Calu3 (cell line): Measurements from ENCODE around the gene DYNLT2B. TPM values are rescaled to one million over a fixed set of nuclear protein-coding genes. Genes with fewer than 3 reads are reported as not detected.
A peak's percentile ranks its signal among the peaks of the same experiment; 100 is the strongest.
"Not testable (repeated sequence)": the region's sequence is repeated elsewhere in the genome, so short reads cannot be mapped to it uniquely, and the experiment has no call there.

Source experiments
- Bru-seq: library from RNA; stranded (reverse); fragments of 400-500 nt; gene quantifications from one replicate; lab custom pipeline; 2021; lab: Mats Ljungman, UMichigan
- BruChase-seq, 2 experiments: library from RNA; stranded (reverse); fragments of 400-500 nt; gene quantifications; one replicate each; lab custom pipeline; 2021; lab: Mats Ljungman, UMichigan
- BruUV-seq: library from RNA; stranded (reverse); fragments of 400-500 nt; replicated peaks from 2 replicates; lab custom pipeline; 2021; lab: Mats Ljungman, UMichigan
- CTCF ChIA-PET: fragments of 300-600 bp; sonication (Branson Sonifier 250); formaldehyde crosslinking; loops from one replicate; lab custom pipeline; 2022; ENCODE audit warnings: antibody characterized with exemption; lab: Charles Lee
- DNase-seq: peaks from one replicate; pipeline ENCODE4 v3.0.0; 2022
- H3K27ac Mint-ChIP-seq: one replicate; pipeline ENCODE4 v1.8.0; 2022; ENCODE audit warnings: mixed read lengths; ENCODE audit not compliant: unreplicated experiment
- H3K27me3 Mint-ChIP-seq: one replicate; pipeline ENCODE4 v1.8.0; 2022; ENCODE audit warnings: mixed read lengths; ENCODE audit not compliant: unreplicated experiment
- H3K36me3 Mint-ChIP-seq: one replicate; pipeline ENCODE4 v1.8.0; 2022; ENCODE audit warnings: mild to moderate bottlenecking, moderate library complexity, mixed read lengths; ENCODE audit not compliant: insufficient read depth, unreplicated experiment
- H3K4me1 Mint-ChIP-seq: one replicate; pipeline ENCODE4 v1.8.0; 2022; ENCODE audit warnings: mild to moderate bottlenecking, low read depth, mixed read lengths; ENCODE audit not compliant: unreplicated experiment
- H3K4me3 Mint-ChIP-seq: one replicate; pipeline ENCODE4 v1.8.0; 2022; ENCODE audit warnings: mild to moderate bottlenecking, low read depth, moderate library complexity, mixed read lengths; ENCODE audit not compliant: unreplicated experiment
- H3K9me3 Mint-ChIP-seq: one replicate; pipeline ENCODE4 v1.8.0; 2022; ENCODE audit warnings: low read depth, mixed read lengths; ENCODE audit not compliant: unreplicated experiment
- intact Hi-C: fragments of 100-400 bp; cut with micrococcal nuclease; formaldehyde crosslinking; loops from one replicate; pipeline ENCODE4 v1.10.0; 2022; ENCODE audit not compliant: unreplicated experiment
- long read RNA-seq: library from polyadenylated mRNA; stranded (forward); transcript quantifications from one replicate; pipeline ENCODE4 v2.0.0, GENCODE V29; 2022
- total RNA-seq: library from RNA; stranded (reverse); gene quantifications from 2 replicates; pipeline ENCODE4 v1.2.3, GENCODE V29; 2022
- TF ChIP-seq, protein P1 (sequence below): fragments of 200-600 bp; IDR thresholded peaks from one replicate; pipeline ENCODE4 v1.8.0; 2022; ENCODE audit warnings: antibody characterized with exemption; ENCODE audit not compliant: unreplicated experiment

The DYNLT2B gene
- 7.8 and 10.8 TPM in 2 replicates for total RNA-seq
- percentile 53 among the genes with signal in this experiment for Bru-seq, nascent RNA
- percentile 75 among the genes with signal in this experiment for BruChase-seq, experiment 1, labeled RNA remaining after a 6-hour chase
- BruChase-seq, experiment 2, labeled RNA remaining after a 2-hour chase, result percentile 64 among the genes with signal in this experiment
- long read RNA-seq, transcript TCTEX1D2-201 (5 exons, 673 nt), result major isoform, 19 of 23 reads
- long read RNA-seq, partial matches to known transcripts, result 0 of 23 reads
- long read RNA-seq, other reads (novel, unspliced or antisense), result 2 of 23 reads

DNA sequence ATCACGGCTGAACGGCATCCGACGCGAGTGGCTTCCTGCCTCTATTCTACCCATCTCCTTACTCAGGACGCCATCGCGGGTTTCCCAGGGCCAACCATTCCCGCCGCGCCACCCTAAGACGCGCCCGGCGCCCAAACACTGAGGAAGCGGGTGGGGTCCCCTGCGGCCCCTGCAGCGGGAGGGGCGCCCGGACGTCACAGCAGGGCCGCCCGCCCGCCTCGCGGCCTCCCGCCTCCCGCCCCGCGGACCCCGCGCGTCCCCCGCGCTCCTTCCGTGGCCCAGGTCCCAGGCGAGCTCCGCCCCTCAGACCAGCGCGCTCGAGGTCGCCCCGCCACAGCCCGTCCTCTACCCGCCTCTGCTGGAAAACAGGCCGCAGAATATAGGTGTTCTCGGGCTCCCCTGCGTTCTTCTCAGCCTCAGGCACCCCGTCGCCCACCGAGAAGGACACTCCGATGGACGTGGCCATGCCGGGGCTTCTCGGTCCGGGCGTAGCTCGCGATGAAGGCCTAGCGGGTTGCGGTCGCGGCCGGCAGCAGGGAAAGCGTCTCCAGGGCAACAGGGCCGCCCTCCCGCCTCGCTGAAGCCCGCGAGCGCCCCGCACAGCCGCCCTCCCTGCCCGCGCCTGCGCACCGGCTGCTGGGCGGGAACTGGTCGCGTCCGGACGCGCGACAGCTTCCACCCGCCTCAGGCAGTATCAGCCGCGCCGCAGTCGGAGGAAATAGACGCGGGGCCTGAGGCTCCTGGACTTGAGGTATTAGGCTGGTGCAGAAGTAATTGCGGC is at the start of gene DYNLT2B:
Gene DYNLT2B, minus strand, starts transcription at position 554 of the 781 bp plus-strand sequence. Its CDS starts 88 bp downstream, at position 466.
- intact Hi-C loops, result no loop called here
- Mint-ChIP-seq H3K27me3 (no peaks in the 10 kb centered on the region), H3K4me1 (peaks cover 9% of the 10 kb centered on the region), H3K9me3 (no peaks in the 10 kb centered on the region), H3K36me3 (peaks cover 24% of the 10 kb centered on the region), H3K27ac (peak within 1 kb of the TSS; percentile 75), H3K4me3 (peak within 1 kb of the TSS; percentile 91)
- CTCF ChIA-PET, result no interaction called here
- TF ChIP-seq, protein P1, sequence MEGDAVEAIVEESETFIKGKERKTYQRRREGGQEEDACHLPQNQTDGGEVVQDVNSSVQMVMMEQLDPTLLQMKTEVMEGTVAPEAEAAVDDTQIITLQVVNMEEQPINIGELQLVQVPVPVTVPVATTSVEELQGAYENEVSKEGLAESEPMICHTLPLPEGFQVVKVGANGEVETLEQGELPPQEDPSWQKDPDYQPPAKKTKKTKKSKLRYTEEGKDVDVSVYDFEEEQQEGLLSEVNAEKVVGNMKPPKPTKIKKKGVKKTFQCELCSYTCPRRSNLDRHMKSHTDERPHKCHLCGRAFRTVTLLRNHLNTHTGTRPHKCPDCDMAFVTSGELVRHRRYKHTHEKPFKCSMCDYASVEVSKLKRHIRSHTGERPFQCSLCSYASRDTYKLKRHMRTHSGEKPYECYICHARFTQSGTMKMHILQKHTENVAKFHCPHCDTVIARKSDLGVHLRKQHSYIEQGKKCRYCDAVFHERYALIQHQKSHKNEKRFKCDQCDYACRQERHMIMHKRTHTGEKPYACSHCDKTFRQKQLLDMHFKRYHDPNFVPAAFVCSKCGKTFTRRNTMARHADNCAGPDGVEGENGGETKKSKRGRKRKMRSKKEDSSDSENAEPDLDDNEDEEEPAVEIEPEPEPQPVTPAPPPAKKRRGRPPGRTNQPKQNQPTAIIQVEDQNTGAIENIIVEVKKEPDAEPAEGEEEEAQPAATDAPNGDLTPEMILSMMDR, result no peak
- peak; percentile 89 for DNase-seq
- no TSS peak for BruUV-seq

DNA sequence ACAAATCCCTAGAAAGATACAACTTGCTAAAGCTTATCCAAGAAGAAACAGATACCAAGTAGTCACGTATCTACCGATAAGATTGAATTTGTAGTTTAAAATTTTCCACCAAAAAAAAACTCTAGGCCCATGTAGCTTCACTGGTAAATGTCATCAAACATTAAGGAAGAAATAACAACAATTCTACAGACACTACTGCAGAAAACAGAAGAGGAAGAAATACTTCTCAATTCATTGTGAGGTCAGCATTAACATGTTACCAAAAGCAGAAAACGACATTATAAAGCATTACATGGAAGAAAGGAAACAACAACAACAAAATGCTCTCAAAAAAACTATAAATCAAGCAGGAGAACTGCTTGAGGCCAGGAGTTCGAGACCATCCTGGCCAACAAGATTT is 47.7 kb upstream of the DYNLT2B start:
- intact Hi-C loops, result no loop called here
- Mint-ChIP-seq H3K27me3 (no peaks in the 10 kb centered on the region), H3K4me1 (no peaks in the 10 kb centered on the region), H3K4me3 (no peak overlapping the region), H3K9me3 (no peaks in the 10 kb centered on the region), H3K27ac (no peak overlapping the region), H3K36me3 (peaks cover 15% of the 10 kb centered on the region)
- TF ChIP-seq, protein P1, result no peak
- CTCF ChIA-PET, result no interaction called here
- BruUV-seq, result no TSS peak
- DNase-seq, result no peak

DNA sequence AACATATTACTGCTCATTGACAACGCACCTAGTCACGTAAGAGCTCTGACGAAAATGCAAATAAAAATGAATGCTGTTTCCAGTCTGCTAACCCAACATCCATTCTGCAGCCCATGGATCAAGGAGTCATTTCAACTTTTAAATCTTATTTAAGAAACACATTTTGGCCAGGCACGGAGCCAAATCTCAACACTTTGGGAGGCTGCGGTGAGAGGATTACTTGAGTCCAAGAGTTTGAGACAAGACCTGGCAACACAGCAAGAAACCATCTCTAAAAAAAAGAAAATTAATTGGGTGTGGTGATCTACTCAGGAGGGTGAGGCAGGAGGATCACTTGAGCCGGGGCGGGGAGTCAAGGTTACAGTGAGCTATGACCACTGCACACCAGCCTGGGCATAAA is 42.5 kb upstream of the DYNLT2B start:
- Mint-ChIP-seq H3K36me3 (peaks cover 21% of the 10 kb centered on the region), H3K4me3 (no peak overlapping the region), H3K9me3 (no peaks in the 10 kb centered on the region), H3K27ac (no peak overlapping the region), H3K27me3 (no peaks in the 10 kb centered on the region), H3K4me1 (no peaks in the 10 kb centered on the region)
- BruUV-seq, result no TSS peak
- TF ChIP-seq, protein P1, result no peak
- intact Hi-C loops, result no loop called here
- no peak for DNase-seq
- CTCF ChIA-PET, result no interaction called here

DNA sequence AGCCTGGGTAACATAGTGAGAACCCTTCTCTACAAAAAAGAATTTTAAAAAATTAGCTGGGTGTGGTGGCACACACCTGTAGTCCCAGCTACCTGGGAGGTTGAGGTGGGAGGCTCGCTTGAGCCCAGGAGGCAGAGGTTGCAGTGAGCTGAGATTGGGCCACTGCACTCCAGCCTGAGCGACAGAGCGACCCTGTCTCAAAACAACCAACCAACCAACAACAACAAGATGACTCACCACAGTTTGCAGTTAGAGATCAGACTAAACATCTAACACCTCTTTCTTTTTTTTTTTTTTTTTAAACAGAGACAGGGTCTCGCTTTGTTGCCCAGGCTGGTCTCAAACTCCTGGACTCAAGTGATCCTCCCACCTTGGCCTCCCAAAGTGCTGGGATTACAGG is 40.5 kb upstream of the DYNLT2B start:
- H3K9me3 Mint-ChIP-seq, H3K4me1 Mint-ChIP-seq, intact Hi-C loops, DNase-seq, BruUV-seq, H3K27me3 Mint-ChIP-seq, H3K4me3 Mint-ChIP-seq, H3K27ac Mint-ChIP-seq, CTCF ChIA-PET: not testable (repeated sequence)
- peaks cover 22% of the 10 kb centered on the region for H3K36me3 Mint-ChIP-seq
